Neural crest cell (in vitro differentiated cells): ENCODE measurements around the gene RRM1. TPM values are rescaled to one million over a fixed set of nuclear protein-coding genes. Genes with fewer than 3 reads are reported as not detected.
A peak's percentile ranks its signal among the peaks of the same experiment; 100 is the strongest.

Experiments
- DNase-seq: peaks from one replicate; pipeline ENCODE4 v3.0.0; 2021; ENCODE audit warnings: low read depth, mixed read lengths, low spot score
- H3K27ac Mint-ChIP-seq: one replicate; pipeline ENCODE4 v1.8.0; 2021; ENCODE audit warnings: mild to moderate bottlenecking, mixed read lengths; ENCODE audit not compliant: unreplicated experiment
- H3K27me3 Mint-ChIP-seq: 2 replicates; pipeline ENCODE4 v1.8.0; 2021; ENCODE audit warnings: low read depth, mild to moderate bottlenecking, mixed read lengths
- H3K36me3 Mint-ChIP-seq: 2 replicates; pipeline ENCODE4 v1.8.0; 2021; ENCODE audit warnings: low read depth, mild to moderate bottlenecking, mixed read lengths
- H3K4me1 Mint-ChIP-seq: 2 replicates; pipeline ENCODE4 v1.8.0; 2021; ENCODE audit warnings: mixed read lengths
- H3K4me3 Mint-ChIP-seq: one replicate; pipeline ENCODE4 v1.8.0; 2021; ENCODE audit warnings: mild to moderate bottlenecking, mixed read lengths
- H3K9me3 Mint-ChIP-seq: 2 replicates; pipeline ENCODE4 v1.8.0; 2021; ENCODE audit warnings: mixed read lengths
- total RNA-seq: library from RNA; stranded (reverse); gene quantifications from 2 replicates; pipeline ENCODE4 v1.2.1, GENCODE V29; 2021
- TF ChIP-seq, protein P1 (sequence below): fragments of 200-600 bp; sonication (generic); conservative IDR thresholded peaks from 2 replicates; pipeline ENCODE4 v1.5.0; 2021; ENCODE audit warnings: antibody characterized with exemption, mild to moderate bottlenecking

Gene RRM1
- total RNA-seq, 1 donor from 2014 or later, result 209 TPM

DNA sequence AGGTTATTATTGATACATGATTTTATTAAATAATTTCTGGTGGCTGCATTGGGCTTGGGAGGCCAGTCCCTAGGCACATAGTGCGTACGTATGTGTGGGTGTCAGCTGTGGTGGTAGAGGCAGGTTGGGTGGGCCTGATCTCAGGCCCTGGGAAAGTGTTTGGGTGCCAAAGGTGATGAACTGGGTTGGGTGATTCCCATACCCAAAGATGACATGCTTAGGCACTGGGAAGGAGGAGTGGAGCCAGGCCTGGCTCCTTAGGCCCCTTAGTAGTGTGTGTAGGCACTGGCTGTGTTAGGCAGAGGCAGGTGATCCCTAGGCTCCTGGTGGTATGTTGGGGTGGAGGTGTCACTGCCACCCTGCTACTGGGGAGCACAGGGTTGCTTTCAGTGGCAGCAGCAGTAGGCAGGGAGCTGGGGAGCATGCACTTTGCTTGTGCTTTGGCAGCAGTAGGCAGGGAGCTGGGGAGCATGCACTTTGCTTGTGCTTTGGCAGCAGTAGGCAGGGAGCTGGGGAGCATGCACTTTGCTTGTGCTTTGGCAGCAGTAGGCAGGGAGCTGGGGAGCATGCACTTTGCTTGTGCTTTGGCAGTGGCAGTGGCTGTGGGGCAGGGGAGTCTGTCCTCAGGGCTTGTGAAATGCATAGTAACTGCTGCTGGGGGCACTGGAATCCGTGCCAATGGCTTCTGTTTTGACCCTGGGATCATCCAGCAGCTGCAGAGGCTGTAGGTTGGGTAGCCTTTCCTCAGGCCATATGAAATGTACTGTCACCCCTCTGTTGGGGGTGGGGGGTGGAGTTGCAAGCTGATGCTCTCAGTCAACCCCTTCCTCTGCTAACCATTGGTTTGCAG lies 84.4 kb downstream of the RRM1 start:
- Mint-ChIP-seq H3K36me3 (no peaks in the 10 kb centered on the region), H3K9me3 (peaks cover 3% of the 10 kb centered on the region), H3K27ac (no peak overlapping the region), H3K4me3 (no peak overlapping the region), H3K4me1 (peaks cover 7% of the 10 kb centered on the region), H3K27me3 (no peaks in the 10 kb centered on the region)
- TF ChIP-seq, protein P1, sequence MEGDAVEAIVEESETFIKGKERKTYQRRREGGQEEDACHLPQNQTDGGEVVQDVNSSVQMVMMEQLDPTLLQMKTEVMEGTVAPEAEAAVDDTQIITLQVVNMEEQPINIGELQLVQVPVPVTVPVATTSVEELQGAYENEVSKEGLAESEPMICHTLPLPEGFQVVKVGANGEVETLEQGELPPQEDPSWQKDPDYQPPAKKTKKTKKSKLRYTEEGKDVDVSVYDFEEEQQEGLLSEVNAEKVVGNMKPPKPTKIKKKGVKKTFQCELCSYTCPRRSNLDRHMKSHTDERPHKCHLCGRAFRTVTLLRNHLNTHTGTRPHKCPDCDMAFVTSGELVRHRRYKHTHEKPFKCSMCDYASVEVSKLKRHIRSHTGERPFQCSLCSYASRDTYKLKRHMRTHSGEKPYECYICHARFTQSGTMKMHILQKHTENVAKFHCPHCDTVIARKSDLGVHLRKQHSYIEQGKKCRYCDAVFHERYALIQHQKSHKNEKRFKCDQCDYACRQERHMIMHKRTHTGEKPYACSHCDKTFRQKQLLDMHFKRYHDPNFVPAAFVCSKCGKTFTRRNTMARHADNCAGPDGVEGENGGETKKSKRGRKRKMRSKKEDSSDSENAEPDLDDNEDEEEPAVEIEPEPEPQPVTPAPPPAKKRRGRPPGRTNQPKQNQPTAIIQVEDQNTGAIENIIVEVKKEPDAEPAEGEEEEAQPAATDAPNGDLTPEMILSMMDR, result no peak
- DNase-seq, result no peak

DNA sequence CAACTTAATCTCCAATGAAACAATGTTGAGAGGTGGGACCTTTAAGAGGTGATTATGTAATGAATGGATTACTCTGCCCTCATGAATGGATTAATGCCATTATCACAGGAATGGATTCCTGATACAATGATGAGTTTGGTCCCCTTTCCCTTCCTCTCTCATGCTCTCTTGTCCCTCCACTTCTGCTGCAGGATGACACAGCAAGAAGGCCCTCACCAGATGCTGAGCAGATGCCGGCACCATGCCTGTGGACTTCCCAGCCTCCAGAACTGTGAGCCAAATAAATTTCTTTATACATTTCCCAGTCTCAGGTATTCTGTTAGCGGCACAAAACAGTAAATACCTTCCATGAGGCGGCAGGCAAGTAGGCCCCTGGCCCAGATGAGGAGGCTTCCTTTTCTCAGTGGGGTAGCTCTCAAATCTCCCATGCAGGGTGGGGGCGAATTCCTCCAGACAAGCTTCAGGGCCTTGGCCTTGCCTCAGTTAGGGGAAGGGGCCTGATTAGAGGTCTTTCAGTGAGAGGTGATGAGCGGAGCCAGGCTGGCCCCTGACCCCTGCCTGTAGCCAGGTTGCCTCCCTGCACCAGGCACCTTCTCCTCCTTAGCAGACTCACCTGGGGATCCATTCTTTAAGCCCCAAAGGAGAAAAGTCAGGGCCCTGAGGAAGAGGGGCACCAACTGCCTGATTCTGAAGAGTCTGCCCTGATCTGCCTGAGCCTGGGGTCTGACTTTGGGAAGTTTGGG lies 86.0 kb downstream of the RRM1 start:
- Mint-ChIP-seq H3K4me1 (peaks cover 7% of the 10 kb centered on the region), H3K9me3 (peaks cover 3% of the 10 kb centered on the region), H3K27ac (no peak overlapping the region), H3K27me3 (no peaks in the 10 kb centered on the region), H3K4me3 (no peak overlapping the region), H3K36me3 (no peaks in the 10 kb centered on the region)
- DNase-seq, result no peak
- TF ChIP-seq, protein P1, result no peak

DNA sequence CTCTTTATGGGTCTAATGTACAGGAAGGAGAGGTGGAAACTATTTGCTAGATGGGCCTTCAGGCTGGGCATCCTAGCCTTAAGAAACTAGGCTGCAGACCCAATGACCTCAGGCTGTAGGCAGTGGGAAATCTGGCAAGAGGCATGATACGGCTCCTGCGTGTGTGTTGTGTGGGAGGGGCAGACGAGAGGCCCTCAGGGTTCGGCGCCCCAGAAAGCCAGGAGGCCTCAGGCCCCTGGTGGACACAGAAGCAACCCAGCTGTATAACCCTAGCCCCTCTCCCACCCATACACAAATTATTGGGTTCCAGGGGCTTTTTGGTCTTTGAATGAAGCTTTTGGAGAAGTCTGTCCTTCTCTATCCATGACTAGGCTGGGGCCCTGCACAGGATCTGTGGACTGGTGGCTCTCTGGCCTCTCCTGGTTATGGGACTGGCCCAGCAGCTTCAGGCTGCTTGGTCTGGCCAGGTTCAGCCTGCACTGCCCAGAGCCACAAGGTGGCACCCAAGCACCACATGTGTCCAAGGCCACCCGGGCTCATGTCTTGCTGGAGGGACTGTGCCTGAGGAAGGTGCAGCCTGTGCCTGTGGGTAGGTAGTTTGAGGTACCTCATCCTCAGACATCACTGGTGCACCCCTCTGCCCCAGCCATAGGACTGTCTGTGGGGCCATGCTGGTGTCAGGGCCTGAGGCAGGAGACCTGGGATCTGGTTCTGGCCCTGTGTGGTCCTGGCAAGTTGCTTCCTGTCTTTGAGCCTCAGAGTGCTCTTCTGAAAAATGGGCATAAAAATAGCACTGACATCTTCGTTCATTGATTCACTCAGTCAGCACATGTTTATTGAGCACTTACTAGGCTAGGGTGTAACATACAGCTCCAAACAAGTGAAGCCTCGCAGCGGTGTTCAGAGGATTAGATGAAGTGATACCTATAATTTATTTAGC lies 87.5 kb downstream of the RRM1 start:
- Mint-ChIP-seq H3K27ac (no peak overlapping the region), H3K4me1 (no peaks in the 10 kb centered on the region), H3K4me3 (no peak overlapping the region), H3K9me3 (no peaks in the 10 kb centered on the region), H3K27me3 (no peaks in the 10 kb centered on the region), H3K36me3 (no peaks in the 10 kb centered on the region)
- DNase-seq, result peak; percentile 57
- TF ChIP-seq, protein P1, result peak; percentile 74

DNA sequence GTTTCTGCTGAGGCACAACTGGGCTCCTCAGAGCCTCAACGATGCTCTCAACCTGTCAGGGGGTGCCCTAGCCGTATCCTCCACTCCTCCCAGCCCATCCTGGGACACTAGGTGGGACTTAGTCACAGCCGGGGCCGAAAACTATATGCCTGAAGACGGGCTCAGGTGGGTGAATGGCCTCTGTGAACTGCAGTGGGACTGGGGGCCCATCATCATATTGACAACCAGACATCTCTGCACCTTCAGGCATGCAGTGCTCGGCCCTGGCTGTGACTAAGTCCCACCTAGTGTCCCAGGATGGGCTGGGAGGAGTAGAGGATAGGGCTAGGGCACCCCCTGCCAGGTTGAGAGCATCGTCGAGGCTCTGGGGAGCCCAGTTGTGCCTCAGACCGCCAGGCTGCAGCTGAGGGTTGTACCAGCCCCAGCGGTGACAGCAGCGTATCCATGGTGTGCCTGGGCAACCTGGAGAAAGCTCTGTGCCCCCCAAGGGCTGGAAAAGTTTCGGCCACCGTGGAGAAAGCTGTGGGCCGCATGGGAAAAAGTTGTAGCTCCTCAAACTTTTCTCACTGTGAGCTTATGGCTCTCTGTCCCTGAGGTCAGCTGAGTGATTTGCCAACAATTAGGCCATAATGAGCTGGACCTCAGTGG lies 88.9 kb downstream of the RRM1 start:
- DNase-seq, result no peak
- Mint-ChIP-seq H3K27ac (no peak overlapping the region), H3K27me3 (peaks cover 7% of the 10 kb centered on the region), H3K4me3 (no peak overlapping the region), H3K4me1 (peaks cover 5% of the 10 kb centered on the region), H3K9me3 (no peaks in the 10 kb centered on the region), H3K36me3 (no peaks in the 10 kb centered on the region)
- TF ChIP-seq, protein P1, result no peak
